Panc1 (cell line): ENCODE data around the gene C4orf50.

Experiments used
- CTCF ChIP-seq: fragments of 450-650 bp; IDR thresholded peaks from 2 replicates; pipeline ENCODE4 v1.5.1; 2017; ENCODE audit warnings: mild to moderate bottlenecking
- POLR2AphosphoS5 ChIP-seq: IDR thresholded peaks from 2 replicates; pipeline ENCODE4 v1.6.1; 2012; ENCODE audit warnings: mild to moderate bottlenecking, low read depth, low read length, moderate library complexity

- no peak for TF ChIP-seq CTCF
- TF ChIP-seq POLR2AphosphoS5, result no peak
Observed at GRCh38 chr4:6038711-6039110, 20.5 kb upstream of the C4orf50 start.
